Measurements from ENCODE around the gene THSD8.

GRCh38 chr19:12792853-12793289 lies 9.0 kb upstream of the THSD8 start:
- TF ChIP-seq CTCF (IDR thresholded peaks at IDR 0.05; ENCODE audit: poor library complexity, severe bottlenecking) (no peak), MXI1 (conservative IDR thresholded peaks at IDR 0.05; ENCODE audit: poor library complexity, severe bottlenecking) (no peak)
